Fibroblast of skin of left quadriceps (primary cell): ENCODE data around the gene URB1.
"Not testable (repeated sequence)": the region's sequence is repeated elsewhere in the genome, so short reads cannot be mapped to it uniquely, and the experiment has no call there.

Experiments used
- DNase-seq, 2 experiments: peaks; one replicate each; pipeline ENCODE4 v3.0.0-alpha.2; 2013; ENCODE audit warnings: low read depth in 2 of 2

The URB1 gene

DNA sequence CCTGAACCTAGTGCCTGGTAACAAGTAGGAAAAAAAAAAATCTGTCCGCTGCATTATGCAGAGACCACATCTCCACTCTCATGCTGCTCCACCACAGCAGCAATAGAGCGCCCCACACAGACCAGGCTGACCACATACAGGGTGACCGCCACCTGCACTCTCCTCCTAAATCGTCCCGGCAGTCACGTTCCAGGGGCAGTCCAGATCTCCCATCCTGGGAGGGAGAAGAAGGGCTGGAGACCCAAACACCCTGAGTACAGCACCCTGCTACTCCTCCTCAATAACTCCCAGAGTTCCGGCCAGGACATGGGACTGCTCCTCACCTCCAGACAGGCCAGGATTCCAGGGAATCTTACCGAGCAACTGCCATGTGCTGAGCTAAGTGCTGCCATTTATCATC lies 15.3 kb downstream of the URB1 start:
- no peak for DNase-seq

DNA sequence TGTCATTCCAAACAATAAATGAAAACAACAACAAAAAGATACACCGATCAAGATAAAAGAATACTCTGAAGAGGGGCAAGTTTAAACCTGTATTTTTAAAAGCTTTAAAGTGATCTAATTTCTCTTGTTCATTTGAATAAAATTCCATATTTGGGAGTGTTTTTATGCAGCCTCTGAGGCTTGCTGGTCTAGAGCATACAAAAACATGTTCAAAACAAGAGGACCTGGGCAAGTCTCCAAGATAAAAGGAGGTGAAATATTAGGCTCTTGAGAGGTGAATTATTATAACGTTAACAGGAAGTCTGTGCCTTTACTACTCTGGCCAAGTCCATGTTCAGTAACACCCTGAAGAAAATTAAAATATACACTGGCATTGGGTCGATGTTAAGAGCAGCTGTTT lies 20.1 kb downstream of the URB1 start:
- DNase-seq: no peak

DNA sequence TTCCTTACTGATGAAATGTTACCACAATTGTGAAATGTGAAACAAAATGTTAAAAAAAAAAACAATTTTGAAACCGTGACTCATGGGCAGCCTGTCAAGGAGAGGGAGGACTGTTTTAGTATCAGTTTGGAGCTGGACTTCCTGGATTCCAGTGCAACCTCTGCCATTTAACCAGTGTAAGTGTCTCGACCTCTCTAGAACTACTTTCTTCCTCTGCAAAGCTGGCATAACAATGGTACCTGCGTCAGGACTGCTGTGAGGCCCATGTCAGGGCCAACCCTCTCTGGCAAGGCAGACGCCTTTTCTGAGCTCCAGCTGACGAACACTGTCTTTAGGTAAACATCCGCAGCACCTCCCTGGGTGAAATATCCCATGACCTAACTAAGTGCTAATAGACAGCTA lies 20.9 kb downstream of the URB1 start:
- DNase-seq: peak in 1 of 2 experiments; percentile 47

DNA sequence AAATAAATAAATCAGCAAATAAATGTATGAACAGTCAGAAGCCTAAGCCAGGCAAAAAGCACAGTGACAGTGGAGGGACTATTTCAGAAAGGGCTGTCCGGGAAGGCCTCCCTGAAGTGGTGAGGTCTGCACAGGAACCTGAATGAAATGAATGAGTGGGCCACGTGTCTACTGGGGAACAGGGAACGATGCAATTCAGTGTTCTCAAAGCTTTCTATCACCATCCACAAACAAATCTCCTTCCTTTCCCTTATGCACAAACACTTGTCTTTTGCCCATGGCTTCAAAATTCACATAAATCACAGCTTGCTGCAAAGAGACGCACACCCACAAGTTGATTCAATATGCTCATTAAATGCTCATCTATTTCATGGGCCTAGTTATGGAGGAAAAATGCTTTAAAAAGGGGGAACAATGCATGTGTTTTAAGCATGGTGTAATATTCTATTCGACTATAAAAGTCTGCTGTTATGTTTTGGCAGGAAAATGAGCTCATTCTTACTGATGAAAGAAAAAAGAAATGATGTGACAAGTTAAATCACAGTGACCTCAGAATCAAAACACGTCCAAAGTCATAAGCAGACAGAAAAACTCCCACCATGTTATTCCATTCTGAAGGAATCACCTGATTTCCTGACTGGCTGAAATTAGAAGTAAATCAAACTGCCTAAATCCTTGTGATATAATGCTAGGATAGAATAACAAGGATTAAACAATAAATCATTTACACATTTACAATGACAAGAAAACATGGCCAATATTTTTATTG lies 21.6 kb downstream of the URB1 start:
- no peak for DNase-seq

DNA sequence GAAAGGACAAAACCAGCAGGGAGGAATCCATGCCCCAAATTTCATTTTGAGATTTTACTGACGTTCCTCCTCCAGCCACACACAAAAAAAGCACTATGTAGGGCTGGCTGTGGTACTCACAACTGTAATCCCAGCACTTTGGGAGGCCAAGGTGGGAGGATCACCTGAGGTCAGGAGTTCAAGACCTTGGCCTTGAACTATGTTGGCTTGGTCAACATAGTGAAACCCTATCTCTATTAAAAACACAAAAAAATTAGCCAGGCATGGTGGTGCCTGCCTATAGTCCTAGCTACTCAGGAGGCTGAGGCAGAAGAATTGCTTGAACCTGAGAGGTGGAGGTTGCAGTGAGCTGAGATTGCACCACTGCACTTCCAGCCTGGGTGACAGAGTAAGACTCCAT lies 23.9 kb downstream of the URB1 start:
- DNase-seq: not testable (repeated sequence)

DNA sequence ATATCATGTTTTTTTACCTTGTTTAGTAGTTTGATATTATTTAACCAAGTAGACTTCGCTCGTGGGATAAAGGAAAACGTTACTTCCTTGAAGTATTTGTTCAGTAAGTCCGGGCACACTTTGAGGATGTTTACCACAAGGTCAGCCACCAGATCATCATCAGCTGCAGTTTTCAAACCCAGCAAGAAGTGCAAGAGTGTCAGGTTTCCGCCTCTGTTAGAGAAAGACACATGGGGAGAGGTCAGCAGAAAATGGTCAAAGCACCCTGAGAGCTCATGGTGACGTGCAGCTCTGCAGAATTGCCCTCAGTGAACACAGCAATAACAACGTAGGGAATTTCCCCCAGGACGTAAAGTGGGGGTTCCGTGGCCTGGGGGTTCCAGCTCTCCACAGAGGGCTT lies 24.4 kb downstream of the URB1 start:
- no peak for DNase-seq

DNA sequence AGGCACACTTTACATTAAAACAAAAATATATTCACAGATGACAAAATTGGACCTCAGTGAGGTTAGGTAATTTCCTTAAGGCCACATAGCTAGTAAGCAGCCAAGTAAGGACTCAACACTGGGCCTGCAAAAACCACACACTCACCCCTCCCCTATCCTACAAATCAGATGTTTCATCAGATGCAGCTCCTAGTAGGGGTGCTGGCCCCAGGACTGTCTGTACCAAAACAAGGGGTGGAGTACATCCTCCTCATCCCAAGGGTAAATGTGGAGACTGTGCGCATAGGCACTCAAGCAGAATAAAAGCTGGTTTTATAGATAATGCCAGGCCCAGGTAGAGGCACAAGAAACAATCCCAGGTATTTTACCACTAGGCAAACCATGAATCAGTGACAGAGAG lies 25.7 kb downstream of the URB1 start:
- DNase-seq: no peak

DNA sequence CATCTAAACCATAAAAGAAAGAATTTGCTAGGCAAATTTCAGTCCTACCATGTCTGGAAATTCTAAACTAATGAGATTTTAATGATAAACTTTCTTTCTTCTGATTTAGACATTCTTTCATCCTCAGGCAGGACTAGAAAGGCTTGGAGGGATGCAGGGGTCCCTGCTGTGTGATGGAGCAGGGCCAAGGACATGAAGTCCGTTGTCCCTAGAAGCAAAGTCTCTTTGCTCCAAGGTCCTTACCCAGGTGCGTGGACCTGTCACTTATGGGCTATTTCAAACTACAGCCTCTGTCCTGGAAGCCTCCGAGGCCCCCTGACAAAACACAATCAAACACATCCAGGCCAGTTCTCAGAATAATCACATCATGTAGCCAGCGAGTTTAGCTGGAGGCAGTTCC lies 26.6 kb downstream of the URB1 start:
- DNase-seq: no peak

DNA sequence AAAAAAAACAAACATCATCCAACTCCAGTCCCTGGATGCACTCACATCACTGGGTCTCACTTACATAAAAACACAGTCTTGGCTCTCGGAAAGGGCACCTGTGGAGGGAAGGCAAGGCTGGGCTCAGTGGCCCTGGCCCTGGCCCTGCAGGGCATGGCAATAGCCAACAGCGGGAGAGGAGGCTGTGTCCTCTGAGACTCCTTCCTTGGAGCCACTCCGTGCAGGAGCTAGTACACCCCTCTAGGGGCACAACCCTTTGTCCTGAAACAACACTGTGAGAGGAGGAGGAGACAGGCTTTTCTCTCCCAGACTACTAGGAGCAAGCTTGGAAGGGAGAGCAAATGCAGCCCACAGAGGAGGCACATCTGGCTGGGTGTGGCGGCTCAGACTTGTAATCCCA lies 28.0 kb downstream of the URB1 start:
- no peak for DNase-seq

DNA sequence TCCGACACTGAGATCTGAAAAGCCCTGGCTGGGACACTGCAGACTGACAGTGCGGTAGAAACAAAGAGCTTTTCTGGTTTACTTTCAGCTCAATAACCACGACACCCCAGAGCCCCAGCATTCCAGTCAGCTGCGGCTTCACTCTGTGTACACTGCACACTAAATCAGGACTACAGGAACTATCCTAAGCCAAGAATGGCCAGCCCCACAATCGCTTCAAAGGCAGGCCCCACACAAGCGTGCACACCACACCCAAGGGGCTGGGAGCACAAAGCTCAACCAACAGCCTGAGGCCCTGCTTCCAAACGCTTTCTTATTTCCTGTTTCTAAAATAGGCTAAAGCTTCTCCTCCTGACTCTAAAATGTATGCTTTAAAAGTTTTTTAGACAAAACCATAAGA lies 28.4 kb downstream of the URB1 start:
- no peak for DNase-seq

DNA sequence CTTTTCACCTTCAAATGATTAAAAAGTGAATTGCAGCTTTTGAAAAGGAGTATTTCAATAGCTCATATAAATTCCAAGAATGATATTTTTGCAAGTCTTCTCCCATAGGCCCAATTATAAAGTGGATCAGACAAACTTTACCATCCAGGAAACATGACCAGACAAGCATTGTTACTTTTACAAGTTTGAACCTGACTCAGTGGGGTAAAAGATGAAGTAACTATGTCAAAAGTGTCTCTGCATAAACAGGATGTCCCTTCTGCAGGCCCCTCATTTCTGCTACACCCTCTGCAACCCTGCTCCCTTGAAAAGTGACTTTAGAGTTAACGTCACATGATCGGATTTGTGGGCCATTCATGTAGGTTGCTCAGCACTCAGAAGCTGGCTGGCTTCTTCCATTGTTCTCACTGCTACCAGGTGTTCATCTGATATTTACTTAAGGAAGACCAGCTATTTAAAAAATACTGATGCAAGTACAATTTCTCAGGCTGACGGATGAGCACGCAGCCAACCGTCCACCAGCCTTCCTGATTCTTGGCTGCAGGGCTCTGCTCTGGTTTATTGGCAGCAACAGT lies 32.3 kb downstream of the URB1 start:
- no peak for DNase-seq

DNA sequence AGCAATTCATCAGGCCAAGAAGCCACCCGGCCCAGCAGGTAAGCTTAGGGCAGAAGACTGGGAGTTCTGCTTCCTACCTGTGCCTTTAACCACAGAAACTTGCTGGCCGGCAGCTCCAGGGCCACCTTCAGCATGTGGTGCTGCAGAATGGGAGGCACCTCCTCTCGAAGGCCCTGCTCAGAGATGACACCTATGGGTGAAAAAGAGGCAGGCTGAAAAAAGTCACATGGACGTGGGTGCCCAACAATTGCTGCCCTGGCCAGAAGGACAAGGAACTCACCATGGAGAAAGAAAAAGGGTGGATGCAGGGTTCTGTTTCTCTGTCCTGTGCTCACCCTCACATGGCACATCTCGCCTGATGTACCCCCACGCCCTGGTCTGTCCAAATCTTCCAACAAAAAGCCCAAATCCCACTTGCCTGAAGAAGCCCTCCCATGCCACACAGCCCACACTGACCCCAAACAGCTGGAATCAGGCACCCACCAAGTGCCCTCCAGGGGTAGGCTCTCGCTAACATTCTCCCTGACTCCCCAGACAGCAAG lies 33.0 kb downstream of the URB1 start:
- no peak for DNase-seq

DNA sequence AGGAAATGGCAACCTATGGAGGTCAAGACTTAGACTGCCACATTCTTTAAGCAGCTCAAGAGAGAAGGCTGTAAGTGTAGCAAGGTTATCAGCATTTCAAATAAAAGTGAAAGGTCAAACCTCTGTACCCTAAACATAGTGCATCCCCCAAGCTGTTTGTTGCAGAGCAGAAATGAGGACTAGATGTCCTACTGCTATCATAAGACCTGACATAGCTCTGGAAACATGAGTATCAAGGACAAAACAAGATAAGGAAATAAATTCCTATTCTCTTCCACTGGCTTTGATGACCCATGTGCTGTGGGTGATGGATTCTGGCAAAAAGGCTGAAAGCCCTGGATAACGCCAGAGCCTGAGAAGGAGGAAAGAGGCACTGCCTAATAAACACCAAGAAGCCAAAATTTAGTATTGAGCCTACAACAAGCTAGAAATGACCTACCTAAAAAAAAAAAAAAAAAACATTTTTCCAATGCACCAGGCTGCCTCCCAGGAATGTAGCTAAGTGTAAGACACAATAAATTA lies 35.9 kb downstream of the URB1 start:
- no peak for DNase-seq

DNA sequence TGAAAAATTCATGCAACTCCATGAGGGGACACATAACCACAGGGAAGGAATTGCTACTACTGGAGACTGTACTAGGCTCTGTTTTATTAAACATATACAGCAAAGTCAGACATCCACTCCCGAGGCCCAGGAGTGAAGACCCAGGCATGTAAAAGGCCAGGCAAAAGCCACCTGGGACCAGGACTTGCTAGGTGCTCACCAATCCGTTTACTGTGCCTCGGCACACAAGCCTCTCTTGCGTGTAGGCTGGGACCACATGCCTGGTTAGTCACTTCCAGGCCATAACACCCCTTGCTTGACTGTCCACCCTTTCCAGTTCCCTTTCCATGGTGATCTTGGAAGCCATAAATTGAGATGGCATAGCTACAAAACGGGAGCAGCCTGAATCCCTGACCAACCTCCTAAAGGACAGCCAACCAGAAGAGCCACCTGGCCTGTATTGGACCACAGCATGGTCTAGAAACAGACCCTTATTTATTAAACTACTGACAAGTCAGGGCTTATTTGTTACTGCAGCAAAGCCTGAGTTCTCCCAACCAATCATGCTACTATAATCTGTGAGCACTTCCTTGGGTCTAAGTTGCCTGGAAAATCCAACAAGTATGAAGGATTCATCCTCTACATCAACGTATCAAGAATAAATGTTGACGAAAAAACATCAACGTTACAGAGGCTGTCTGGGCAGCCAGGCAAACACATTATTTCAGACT lies 39.7 kb downstream of the URB1 start:
- DNase-seq: no peak

DNA sequence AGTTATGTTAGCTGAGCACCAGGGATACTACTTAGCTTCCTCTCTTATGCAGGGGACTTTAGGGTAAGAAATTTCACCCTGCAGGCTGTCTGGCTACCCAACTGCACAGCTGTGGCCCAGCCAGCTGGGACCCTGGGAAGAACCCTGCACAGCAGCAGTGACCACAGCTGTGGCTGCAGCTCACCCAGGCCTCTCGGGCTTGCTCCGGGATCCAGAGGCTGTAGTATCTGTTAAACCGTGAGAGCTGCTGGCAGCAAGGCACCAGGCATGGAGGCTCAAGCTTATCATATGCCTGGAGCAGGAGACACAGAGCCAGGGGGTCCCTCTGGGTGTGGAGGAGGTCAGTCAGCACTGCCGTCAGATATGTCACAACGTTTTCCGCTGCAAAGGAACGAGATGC lies 40.3 kb downstream of the URB1 start:
- DNase-seq: no peak

DNA sequence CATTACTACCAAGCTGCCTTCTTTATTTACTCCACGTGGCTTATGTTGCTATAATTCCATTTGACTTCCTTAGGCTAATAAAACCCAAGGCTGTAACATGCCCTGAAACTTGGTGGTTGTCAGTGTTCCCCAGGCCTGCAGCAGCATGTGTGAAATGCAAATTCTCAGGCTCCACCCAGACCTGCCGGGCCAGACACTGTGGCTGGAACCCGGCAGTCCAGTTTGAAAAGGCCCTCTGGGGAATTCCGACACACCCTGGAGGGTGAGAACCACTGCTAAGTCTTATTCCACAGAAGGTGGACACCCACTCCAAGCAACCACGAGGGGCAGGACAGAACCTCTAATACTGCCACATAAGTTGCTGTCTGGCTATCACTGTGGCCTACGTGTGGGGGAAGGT lies 41.4 kb downstream of the URB1 start:
- DNase-seq: no peak

DNA sequence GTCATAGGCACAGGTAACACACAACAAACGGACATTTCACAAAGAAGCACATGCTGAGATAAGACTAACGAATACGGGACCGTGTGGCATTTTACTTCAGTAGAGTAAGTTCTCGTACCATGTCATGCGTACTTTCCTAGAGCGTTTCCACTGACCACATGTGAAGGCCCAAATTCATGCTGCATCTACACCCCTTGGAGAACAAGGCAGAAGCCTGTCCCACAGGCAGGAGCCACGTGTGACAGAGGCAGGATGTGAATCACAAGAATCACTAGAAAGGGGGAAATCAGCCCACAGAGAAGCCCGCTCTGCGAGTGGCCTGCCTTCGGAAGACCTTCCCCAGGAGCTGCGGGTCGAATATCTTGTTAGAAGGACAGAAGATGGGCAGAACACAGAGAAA lies 41.8 kb downstream of the URB1 start:
- DNase-seq: no peak

DNA sequence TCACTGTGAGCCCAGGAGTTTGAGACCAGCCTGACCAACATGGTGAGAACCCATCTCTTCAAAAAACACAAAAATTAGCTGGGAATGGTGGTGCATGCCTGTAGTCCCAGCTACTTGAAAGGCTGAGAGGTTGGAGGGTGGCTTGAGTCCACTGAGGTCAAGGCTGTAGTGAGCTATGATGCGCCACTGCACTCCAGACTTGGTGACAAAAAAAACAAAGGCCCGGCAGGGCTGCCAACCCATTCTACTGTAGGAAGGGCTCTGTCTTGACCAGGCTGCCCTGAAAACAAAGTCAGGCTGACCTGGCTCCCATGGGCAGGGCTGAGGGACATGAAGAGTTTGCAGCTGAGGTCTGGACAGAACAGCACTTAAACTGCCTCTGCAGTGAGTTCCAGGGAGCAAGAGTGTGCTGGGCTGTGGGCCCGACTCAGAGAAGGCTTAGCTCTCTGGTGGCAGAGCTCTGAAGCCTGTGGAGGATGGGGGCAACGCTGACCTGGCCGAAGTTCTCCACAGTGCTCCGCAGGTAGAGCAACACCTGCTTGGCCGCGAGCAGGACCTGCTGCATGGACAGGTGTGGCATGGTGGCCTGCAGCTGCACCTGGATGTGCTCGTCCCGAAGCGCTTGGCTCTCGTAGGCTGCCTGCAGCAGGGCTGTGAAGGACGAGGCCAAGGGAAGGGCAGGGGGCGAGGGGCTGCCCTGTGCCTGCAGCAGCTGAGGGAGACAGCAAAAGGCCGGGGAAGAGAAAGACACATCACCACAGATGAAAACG lies 42.4 kb downstream of the URB1 start:
- no peak for DNase-seq

DNA sequence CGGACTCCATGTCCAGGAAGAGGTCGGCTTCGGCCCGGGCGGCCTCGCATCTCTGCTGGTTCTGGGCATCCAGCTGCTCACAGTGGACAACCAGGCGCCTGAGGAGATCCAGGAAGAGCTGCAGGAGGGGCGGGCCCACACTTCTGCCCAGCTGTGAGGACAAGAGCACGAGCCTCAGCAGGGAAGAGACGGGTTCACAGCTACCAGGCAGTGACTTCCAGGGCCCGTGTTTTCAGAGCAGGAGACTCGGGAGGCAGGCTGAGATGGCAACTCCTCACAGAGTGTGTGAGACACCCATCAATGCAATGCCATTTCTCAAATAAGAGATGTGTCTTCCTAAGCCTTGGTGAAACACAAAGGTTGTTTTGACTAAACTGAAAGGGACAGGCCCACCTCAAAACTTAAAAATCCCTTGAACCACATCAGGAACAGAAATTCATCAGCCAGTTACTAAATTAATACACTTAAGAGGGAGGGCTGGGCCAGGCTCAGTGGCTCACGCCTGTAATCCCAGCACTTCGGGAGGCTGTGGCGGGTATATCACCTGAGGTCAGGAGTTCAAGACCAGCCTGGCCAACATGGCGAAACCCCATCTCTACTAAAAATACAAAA lies 43.4 kb downstream of the URB1 start:
- DNase-seq: no peak

DNA sequence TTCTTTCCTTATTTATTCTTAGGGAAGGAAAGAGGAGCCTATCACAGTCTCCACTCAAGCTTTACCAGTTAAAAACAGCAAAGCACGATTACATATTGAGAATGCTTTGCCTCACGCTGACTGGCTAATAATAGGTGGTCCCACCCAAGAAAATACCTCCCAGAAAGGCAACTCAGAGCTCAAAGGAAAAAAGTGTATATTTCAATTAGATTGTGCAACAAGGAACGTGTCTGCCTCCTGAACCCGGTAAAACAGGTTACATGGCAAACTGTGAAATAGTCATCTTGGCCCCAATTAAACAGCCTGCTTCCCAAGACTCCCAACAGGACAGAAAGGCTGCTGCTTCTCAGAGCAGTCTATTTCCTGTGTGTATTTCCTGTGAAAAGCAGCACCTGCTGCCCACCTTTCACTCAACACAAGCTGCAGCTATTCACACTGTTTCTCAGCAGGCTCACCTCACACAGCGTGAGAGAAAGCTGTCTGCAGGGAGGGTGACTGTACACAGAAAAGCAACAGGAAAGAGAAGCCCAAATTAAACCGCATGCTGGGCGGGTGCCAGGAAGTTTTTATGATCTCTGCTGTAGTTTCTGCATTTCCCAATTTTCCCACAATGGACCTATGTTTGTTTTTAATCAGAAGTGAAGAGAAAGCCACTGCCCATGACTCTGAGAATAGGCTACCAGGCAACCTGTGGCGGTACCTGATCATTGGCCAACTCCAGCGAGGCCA lies 44.0 kb downstream of the URB1 start:
- no peak for DNase-seq

DNA sequence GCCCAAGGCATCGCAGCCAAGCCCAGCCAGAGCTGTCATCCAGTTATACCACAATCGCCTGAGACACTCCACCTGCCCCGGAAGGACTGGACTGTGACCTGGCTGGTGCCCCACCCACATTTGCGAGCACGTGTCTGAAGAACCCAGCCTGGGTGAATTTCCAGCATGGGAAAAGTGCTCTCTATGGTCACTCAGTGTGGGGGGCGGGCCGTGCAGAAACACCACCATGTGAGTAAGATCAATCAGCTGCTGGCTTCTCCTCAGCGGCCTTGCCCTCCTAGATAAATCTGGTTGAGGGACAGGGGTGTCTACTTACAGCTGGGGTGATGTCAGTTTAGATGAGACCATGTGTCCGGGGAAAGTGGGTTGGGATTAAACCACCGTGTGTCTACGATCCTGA lies 44.8 kb downstream of the URB1 start:
- no peak for DNase-seq
